HG02852 (cell line): ENCODE measurements around the gene TNFAIP3.
A peak's percentile ranks its signal among the peaks of the same experiment; 100 is the strongest.

ENCODE experiments used
- ATAC-seq: cut with Tn5 transposase; IDR thresholded peaks from one replicate; pipeline ENCODE4 v1.9.1; 2021; ENCODE audit warnings: mild to moderate bottlenecking, moderate library complexity; ENCODE audit not compliant: unreplicated experiment

Gene TNFAIP3

DNA sequence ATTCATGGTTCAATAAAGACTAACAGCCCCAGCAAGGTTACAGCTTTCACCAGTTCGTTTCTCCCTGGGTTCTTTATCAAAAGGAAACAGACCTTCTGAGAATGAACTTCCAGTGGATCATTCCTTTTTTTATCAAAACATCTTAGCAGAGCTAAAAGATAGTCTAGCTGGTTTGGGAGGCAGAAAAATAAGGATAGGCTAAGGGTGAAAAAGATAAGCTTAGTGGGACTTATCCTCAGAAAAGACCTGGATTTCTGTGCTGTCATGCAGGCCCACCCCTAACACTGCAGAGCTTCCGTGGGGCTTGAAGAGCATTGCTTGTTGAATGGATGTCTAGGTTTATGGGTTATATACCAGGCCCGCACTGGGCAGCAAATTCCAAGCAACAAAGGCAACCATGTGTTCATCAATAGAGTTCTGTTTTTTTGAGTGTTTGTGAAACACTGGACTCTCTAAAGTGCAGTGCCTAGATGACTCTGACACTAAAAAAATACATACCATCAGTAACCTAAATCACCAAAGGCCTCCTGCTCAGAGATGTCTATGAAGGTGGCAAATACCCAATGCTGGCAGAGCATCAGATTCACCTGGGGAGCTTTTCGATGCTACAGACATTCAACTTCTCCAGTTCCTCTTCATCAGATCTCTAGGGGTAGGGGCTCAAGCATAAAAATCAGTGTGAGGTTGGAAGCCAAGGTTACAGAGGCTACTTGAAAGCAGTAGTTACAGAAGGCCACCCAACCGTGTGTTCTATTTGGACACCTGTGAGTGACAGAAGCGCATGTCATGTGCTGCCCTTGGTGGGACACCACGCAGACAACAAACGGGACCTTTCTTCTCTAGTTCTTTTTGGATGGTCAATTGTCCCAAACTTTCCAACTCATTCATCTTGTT lies 53.0 kb downstream of the TNFAIP3 start:
- peak; percentile 51 for ATAC-seq

DNA sequence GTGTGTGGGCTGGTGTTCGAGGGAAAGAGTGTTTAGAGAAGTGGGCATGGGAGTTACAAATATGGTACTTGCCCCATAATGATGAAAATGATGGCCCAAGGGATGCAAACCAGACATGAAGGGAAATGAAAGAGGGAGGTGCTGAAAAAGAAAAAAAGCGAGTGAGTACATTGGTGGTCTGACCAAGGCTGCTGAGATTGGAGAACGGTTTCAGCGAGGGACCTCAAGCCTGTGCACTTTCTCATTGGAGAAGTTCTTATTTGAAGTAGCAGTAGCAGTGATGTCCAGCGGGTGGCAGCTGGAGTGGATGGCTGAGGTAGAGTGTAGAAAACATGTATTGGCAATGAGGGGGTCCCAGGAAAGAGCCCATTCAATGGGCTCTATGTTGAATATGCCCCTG lies 54.8 kb downstream of the TNFAIP3 start:
- ATAC-seq = no peak

- no peak for ATAC-seq
These were observed 57.0 kb downstream of the TNFAIP3 start for GRCh38 chr6:137923866-137924653.

- ATAC-seq = no peak
These were observed 58.2 kb downstream of the TNFAIP3 start for GRCh38 chr6:137925141-137925698.

GRCh38 chr6:137926207-137926731 lies 59.2 kb downstream of the TNFAIP3 start:
- no peak for ATAC-seq

DNA sequence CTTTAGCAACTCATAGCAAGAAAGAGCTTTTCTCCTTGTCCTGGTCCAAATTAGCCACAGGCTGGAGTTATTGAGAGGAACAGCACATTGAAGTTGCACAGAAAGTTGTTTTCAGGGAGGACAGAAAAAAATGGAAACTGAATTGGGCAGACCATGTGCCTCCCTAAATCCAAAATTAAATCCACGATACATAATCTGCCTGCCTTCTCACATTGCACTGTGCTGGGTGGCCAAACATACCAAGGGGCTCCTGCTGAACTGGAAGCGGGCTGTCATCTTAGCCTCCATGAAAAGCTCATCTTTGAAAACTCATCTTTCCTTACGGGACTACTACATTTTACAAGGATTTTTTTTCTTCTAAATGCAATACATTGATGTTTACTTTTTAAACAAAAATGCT lies 59.9 kb downstream of the TNFAIP3 start:
- ATAC-seq = no peak

GRCh38 chr6:137927777-137928218 lies 60.7 kb downstream of the TNFAIP3 start:
- peak; percentile 87 for ATAC-seq

- ATAC-seq = no peak
These were observed 61.2 kb downstream of the TNFAIP3 start for GRCh38 chr6:137928286-137928685.

DNA sequence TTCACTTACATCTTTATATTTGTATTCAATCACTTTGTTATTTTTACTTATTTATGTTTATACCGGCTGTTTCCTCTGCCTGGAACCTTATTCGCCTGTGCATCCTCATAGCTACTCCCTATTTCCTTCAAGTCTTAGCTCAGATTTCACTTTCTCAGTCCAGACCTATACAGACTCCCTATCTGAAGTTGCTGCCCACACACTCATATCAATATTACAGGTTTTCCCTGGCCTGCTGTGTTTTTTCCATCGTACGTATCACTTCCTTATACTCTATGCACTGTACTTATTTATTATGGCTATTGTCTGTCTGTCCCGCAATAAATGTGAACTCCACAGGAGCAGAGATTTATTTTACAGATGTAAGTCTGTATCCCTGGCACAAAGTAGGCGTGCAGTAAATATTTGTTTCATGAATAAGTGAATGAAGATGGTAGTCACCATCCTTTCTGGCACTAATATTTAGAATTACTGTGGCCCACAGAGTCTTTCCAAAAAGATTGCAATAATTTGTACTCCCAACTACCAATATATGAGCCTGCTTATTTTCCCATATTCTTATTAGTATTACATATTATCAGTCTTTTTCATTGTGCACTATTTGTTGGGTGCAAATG lies 64.9 kb downstream of the TNFAIP3 start:
- no peak for ATAC-seq
